ENCODE measurements around the gene PIWIL4. TPM values are rescaled to one million over a fixed set of nuclear protein-coding genes. Genes with fewer than 3 reads are reported as not detected.
A peak's percentile ranks its signal among the peaks of the same experiment; 100 is the strongest.

Gene PIWIL4
- total RNA-seq, 1 experiment from 2014 or later = not detected

DNA sequence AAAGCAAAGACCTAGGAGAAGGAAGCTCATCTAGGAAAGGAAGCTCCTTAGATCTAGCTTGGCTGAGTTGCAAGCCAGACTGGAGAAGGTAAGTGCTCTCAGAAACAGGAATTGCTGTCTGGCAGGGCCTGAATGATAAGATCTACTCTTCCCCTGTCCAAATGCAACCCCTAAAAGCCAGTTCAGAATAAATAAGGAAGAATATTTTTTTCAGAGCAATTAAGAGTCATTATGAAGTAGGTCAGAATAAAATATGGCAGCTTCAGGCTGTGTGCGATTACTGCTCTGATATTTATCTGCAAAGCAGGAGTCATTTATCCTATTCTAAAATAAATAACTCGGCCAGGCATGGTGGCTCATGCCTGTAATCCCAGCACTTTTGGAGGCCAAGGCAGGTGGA is 82.1 kb downstream of the PIWIL4 start:
- H3K9me3 Mint-ChIP-seq = no peaks in the 10 kb centered on the region; a peak in 1 of 5 replicates
- H3K36me3 Mint-ChIP-seq (ENCODE audit: insufficient read depth in 1 of 3, low read depth in 3 of 3) = peaks cover 4 to 32% (median 19%) of the 10 kb centered on the region in 3 experiments; a peak in 6 of 7 replicates
- Histone ChIP-seq H3K4ac (ENCODE audit: low read depth, low read length) (no peak overlapping the region), H4K8ac (replicated peaks; ENCODE audit: insufficient read length, low read depth, low read length) (no peak overlapping the region), H3K18ac (ENCODE audit: insufficient read length, low read depth, low read length) (no peak overlapping the region), H3K4me1 (ENCODE audit: insufficient read depth, low read length) (peaks cover 12% of the 10 kb centered on the region), H3K9ac (ENCODE audit: extremely low read depth, insufficient read length, low read length) (peak overlapping the region; percentile 62), H3K23ac (ENCODE audit: insufficient read length, low read depth, low read length) (no peak overlapping the region), H2BK15ac (ENCODE audit: low read depth, low read length) (no peak overlapping the region), H3K79me2 (ENCODE audit: insufficient read depth, low read length) (peaks cover 16% of the 10 kb centered on the region; the same call in 1 of the 2 replicates), H4K5ac (ENCODE audit: insufficient read length, low read depth, low read length) (no peak overlapping the region), H3K23me2 (ENCODE audit: insufficient read length, low read depth, low read length, poor library complexity, severe bottlenecking) (no peaks in the 10 kb centered on the region), H2AFZ (ENCODE audit: low read length) (no peak overlapping the region), H3K4me2 (ENCODE audit: insufficient read depth, insufficient read length, low read length) (peak overlapping the region; percentile 72), H3T11ph (ENCODE audit: low read length) (no peak overlapping the region), H2BK5ac (ENCODE audit: insufficient read length, low read length) (no peak overlapping the region), H3K14ac (ENCODE audit: insufficient read depth, low read length) (no peak overlapping the region), H3K27me3 (ENCODE audit: insufficient read depth, low read length) (no peaks in the 10 kb centered on the region), H3K27ac (ENCODE audit: insufficient read length, low read depth, low read length) (peak overlapping the region; percentile 98), H2AK5ac (ENCODE audit: insufficient read length, low read length) (peak overlapping the region; percentile 81), H4K91ac (ENCODE audit: insufficient read length, low read depth, low read length) (no peak overlapping the region), H2BK12ac (ENCODE audit: insufficient read length, low read depth, low read length) (peak overlapping the region; percentile 99), H3K56ac (ENCODE audit: insufficient read length, low read depth, low read length) (no peak overlapping the region), H3K79me1 (ENCODE audit: insufficient read depth, low read depth, low read length, poor library complexity, severe bottlenecking) (no peaks in the 10 kb centered on the region), H2BK120ac (ENCODE audit: low read depth, low read length, poor library complexity, severe bottlenecking) (no peak overlapping the region), H4K20me1 (ENCODE audit: control insufficient read depth, insufficient read depth, insufficient read length) (no peaks in the 10 kb centered on the region), H3K9me3 (ENCODE audit: control insufficient read depth, low read depth, low read length) (no peaks in the 10 kb centered on the region), H2BK20ac (ENCODE audit: low read depth, low read length, poor library complexity, severe bottlenecking) (no peak overlapping the region)
- peaks cover 55 to 83% of the 10 kb centered on the region in 2 experiments for H3K4me1 Mint-ChIP-seq
- H3K27ac Mint-ChIP-seq = peak overlapping the region in 2 of 3 experiments; percentile 49 to 85; a peak in 4 of 7 replicates
- H3K27me3 Mint-ChIP-seq (ENCODE audit: low read depth) = peaks cover 2% of the 10 kb centered on the region; the same call in 1 of the 2 replicates
- peak overlapping the region in 1 of 2 experiments; percentile 46; a peak in 2 of 5 replicates for H3K4me3 Mint-ChIP-seq
- WGBS (ENCODE audit: extremely low coverage, insufficient read length, low lambda C conversion rate) = no CpG with 5 or more reads among the region's 2 CpGs
- TF ChIP-seq, protein P1, sequence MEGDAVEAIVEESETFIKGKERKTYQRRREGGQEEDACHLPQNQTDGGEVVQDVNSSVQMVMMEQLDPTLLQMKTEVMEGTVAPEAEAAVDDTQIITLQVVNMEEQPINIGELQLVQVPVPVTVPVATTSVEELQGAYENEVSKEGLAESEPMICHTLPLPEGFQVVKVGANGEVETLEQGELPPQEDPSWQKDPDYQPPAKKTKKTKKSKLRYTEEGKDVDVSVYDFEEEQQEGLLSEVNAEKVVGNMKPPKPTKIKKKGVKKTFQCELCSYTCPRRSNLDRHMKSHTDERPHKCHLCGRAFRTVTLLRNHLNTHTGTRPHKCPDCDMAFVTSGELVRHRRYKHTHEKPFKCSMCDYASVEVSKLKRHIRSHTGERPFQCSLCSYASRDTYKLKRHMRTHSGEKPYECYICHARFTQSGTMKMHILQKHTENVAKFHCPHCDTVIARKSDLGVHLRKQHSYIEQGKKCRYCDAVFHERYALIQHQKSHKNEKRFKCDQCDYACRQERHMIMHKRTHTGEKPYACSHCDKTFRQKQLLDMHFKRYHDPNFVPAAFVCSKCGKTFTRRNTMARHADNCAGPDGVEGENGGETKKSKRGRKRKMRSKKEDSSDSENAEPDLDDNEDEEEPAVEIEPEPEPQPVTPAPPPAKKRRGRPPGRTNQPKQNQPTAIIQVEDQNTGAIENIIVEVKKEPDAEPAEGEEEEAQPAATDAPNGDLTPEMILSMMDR (conservative IDR thresholded peaks at IDR 0.05) = no peak
- no peak for DNase-seq
